Omental fat pad (tissue), 4 donors: ENCODE results near the gene NUP85. TPM values are rescaled to one million over a fixed set of nuclear protein-coding genes. Genes with fewer than 3 reads are reported as not detected.
"Not testable (repeated sequence)": the region's sequence is repeated elsewhere in the genome, so short reads cannot be mapped to it uniquely, and the experiment has no call there.

ENCODE experiments used
- ATAC-seq: fragments of 150-250 bp; one replicate; pipeline ENCODE4 v1.9.1; 2016; ENCODE audit warnings: mild to moderate bottlenecking, moderate library complexity; ENCODE audit not compliant: low FRiP score
- DNase-seq: peaks from one replicate; pipeline ENCODE4 v3.0.0-alpha.2; 2019; ENCODE audit warnings: low spot score
- CTCF ChIP-seq, 3 donors: fragments of 450-650 bp; IDR thresholded peaks; one replicate each; pipeline ENCODE4 v1.5.1; 2016 to 2017; ENCODE audit warnings: antibody characterized with exemption in 3 of 3, mild to moderate bottlenecking in 3 of 3, moderate library complexity in 2 of 3
- total RNA-seq, 4 donors: library from RNA; depleted of rRNA; stranded (reverse); fragments of >200 nt; gene quantifications; one replicate each; pipeline ENCODE4 v1.1.0, GENCODE V29; 2016

The NUP85 gene
- 10 to 100 TPM; 17.4 to 51.2 (median 34.8) TPM for total RNA-seq

DNA sequence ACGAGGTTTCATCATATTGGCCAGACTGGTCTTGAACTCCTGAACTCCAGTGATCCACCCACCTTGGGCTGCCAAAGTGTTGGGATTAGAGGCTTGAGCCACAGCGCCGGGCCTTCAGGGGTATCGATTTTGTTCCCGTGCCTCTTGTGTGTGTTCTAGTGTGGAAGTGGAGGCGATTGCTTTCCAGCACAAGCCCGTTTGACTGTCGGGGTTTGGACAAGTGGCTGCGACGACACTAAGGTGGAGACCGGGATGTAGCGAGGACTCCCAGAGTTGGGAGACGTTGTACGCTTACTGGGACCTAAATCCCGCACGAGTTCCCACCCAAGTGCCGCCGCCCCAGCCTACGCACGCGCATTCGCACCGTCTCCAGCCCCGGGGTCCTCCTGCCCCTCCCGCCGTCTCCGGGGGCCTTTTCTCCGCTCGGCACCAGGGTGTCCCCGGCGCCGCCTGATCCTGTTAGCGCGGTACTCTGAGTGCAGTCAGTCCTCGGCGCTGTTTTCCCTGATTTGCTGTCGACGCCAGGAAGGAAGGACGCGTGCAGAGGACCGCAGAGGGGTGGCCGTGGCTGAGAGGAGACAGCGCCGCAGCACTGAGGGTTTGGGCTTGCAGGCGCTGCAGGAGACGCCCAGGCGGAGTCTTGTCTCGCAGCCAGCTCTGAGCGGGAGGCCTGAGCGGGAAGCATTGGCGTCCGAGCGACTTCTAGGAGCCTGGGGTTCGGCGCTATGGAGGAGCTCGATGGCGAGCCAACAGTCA, at the start of gene NUP85:
Gene NUP85 (plus strand): TSS at position 643 of the 756 bp plus-strand sequence. CDS start 83 bp downstream, at position 726.
- DNase-seq (peak; percentile 83), ATAC-seq (peak; percentile 98)
- no peak for TF ChIP-seq CTCF (IDR thresholded peaks at IDR 0.05)

DNA sequence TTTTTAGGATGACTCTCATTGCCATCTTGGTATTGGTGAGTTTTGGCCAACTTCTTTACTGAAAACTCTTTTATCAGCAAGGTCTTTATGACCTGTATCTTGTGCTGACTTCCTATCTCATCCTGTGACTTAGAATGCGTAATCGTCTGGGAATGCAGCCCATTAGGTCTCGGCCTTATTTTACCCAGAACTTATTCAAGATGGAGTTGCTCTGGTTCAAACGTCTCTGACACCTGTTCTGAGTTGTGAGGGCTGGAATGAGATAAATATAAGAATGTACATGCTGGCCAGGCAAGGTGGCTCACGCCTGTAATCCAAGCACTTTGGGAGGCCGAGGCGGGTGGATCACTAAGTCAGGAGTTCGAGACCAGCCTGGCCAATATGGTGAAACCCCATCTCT, 47.0 kb upstream of the NUP85 start:
- DNase-seq, ATAC-seq: not testable (repeated sequence)

- no peak for DNase-seq
- no peak for TF ChIP-seq CTCF (IDR thresholded peaks at IDR 0.05)
- no peak for ATAC-seq
Measured at GRCh38 chr17:75159196-75160031, 46.1 kb upstream of the NUP85 start.

DNA sequence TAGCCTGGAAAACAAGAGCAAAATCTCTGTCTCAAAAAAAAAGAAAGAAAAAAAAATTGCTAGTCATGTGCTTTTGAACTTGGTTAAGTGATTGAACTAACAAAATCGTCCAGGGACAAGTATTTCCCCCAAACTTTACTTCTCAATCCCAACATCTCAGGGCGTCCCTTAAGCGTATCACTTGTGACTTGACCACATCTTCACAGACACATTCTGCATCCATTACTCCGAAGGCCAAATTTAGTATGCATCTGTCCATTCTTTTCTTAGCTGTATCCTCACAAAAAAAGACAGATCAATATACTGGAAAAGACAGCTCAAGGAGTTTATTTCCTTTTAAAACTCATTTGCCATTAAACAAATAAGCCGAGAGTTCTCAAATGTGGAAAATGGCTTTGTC, 45.3 kb upstream of the NUP85 start:
- DNase-seq = no peak
- no peak for ATAC-seq
- no peak for TF ChIP-seq CTCF (IDR thresholded peaks at IDR 0.05)

GRCh38 chr17:75163074-75163473, 42.4 kb upstream of the NUP85 start:
- TF ChIP-seq CTCF (IDR thresholded peaks at IDR 0.05) = no peak
- DNase-seq = no peak
- ATAC-seq = no peak

- DNase-seq = not testable (repeated sequence)
Measured at GRCh38 chr17:75164606-75165005, 40.9 kb upstream of the NUP85 start.

GRCh38 chr17:75168998-75169397, 36.5 kb upstream of the NUP85 start:
- no peak for DNase-seq

More at GRCh38 chr17:75164606-75165005, 40.9 kb upstream of the NUP85 start:
- ATAC-seq = not testable (repeated sequence)

More at GRCh38 chr17:75168998-75169397, 36.5 kb upstream of the NUP85 start:
- no peak for ATAC-seq
- TF ChIP-seq CTCF (IDR thresholded peaks at IDR 0.05) = no peak
